CD8-positive, alpha-beta memory T cell (primary cell): ENCODE data around the gene TXNRD1. TPM values are rescaled to one million over a fixed set of nuclear protein-coding genes. Genes with fewer than 3 reads are reported as not detected.

ENCODE experiments used
- CTCF ChIA-PET: fragments of 350-600 bp; sonication (Branson Sonifier 250); formaldehyde crosslinking; loops from one replicate; lab custom pipeline; 2021; ENCODE audit warnings: antibody characterized with exemption; lab: Charles Lee
- POLR2A ChIA-PET: fragments of 350-600 bp; sonication (Branson Sonifier 250); formaldehyde crosslinking; loops from one replicate; lab custom pipeline; 2021; ENCODE audit warnings: antibody characterized with exemption; lab: Charles Lee
- DNase-seq, 5 donors: peaks; one replicate each; pipeline versions ENCODE4 v3.0.0 to v3.0.0-alpha.2; 2020 to 2022; ENCODE audit warnings: mixed read lengths in 1 of 5
- H3K27ac ChIP-seq: one replicate; pipeline ENCODE4 v1.7.0; 2013; ENCODE audit warnings: low read depth, mild to moderate bottlenecking, low read length, moderate library complexity
- H3K27me3 ChIP-seq: 2 replicates; pipeline ENCODE4 v1.7.0; 2013; ENCODE audit warnings: low read length, mild to moderate bottlenecking; ENCODE audit not compliant: insufficient read depth, poor library complexity, severe bottlenecking
- H3K36me3 ChIP-seq: 2 replicates; pipeline ENCODE4 v1.7.0; 2013; ENCODE audit warnings: mild to moderate bottlenecking, low read length, moderate library complexity; ENCODE audit not compliant: insufficient read depth
- H3K4me1 ChIP-seq: 2 replicates; pipeline ENCODE4 v1.7.0; 2013; ENCODE audit warnings: mild to moderate bottlenecking, low read length, moderate library complexity; ENCODE audit not compliant: insufficient read depth
- H3K4me3 ChIP-seq: 2 replicates; pipeline ENCODE4 v1.7.0; 2013; ENCODE audit warnings: mild to moderate bottlenecking, low read length
- H3K9me3 ChIP-seq: 2 replicates; pipeline ENCODE4 v1.7.0; 2013; ENCODE audit warnings: mild to moderate bottlenecking, low read length
- H3K27ac Mint-ChIP-seq, 8 donors: one replicate each; pipeline ENCODE4 v1.8.0; 2020 to 2021; ENCODE audit warnings: mixed read lengths in 8 of 8, mild to moderate bottlenecking in 6 of 8, inconsistent platforms in 3 of 8, moderate library complexity in 3 of 8
- H3K27me3 Mint-ChIP-seq, 2 donors: one replicate each; pipeline ENCODE4 v1.8.0; 2020 to 2021; ENCODE audit warnings: mixed read lengths in 2 of 2, mild to moderate bottlenecking in 1 of 2, moderate library complexity in 1 of 2
- H3K36me3 Mint-ChIP-seq, 3 donors: one replicate each; pipeline ENCODE4 v1.8.0; 2020 to 2021; ENCODE audit warnings: mixed read lengths in 3 of 3, inconsistent platforms in 1 of 3, mild to moderate bottlenecking in 1 of 3
- H3K4me1 Mint-ChIP-seq, 3 donors: one replicate each; pipeline ENCODE4 v1.8.0; 2020 to 2021; ENCODE audit warnings: mixed read lengths in 3 of 3, inconsistent platforms in 1 of 3, mild to moderate bottlenecking in 1 of 3
- H3K4me3 Mint-ChIP-seq, 7 donors: one replicate each; pipeline ENCODE4 v1.8.0; 2020 to 2021; ENCODE audit warnings: mixed read lengths in 7 of 7, mild to moderate bottlenecking in 6 of 7, moderate library complexity in 4 of 7, inconsistent platforms in 2 of 7
- H3K9me3 Mint-ChIP-seq, 5 donors: one replicate each; pipeline ENCODE4 v1.8.0; 2020 to 2022; ENCODE audit warnings: mixed read lengths in 5 of 5, mild to moderate bottlenecking in 3 of 5, moderate library complexity in 2 of 5, inconsistent platforms in 1 of 5
- polyA plus RNA-seq: library from polyadenylated mRNA; unstranded; fragments of 300-500 nt; fragmentation: Illumina TruSeq; gene quantifications from one replicate; pipeline ENCODE4 v1.2.3, GENCODE V29; 2021
- total RNA-seq, 2 experiments: library from RNA; stranded (reverse); gene quantifications; one replicate each; pipeline ENCODE4 v1.2.3, GENCODE V29; 2021

Gene TXNRD1
- total and polyA plus RNA-seq, 3 experiments from 2014 or later, result 30.6 to 107 (median 103) TPM

DNA sequence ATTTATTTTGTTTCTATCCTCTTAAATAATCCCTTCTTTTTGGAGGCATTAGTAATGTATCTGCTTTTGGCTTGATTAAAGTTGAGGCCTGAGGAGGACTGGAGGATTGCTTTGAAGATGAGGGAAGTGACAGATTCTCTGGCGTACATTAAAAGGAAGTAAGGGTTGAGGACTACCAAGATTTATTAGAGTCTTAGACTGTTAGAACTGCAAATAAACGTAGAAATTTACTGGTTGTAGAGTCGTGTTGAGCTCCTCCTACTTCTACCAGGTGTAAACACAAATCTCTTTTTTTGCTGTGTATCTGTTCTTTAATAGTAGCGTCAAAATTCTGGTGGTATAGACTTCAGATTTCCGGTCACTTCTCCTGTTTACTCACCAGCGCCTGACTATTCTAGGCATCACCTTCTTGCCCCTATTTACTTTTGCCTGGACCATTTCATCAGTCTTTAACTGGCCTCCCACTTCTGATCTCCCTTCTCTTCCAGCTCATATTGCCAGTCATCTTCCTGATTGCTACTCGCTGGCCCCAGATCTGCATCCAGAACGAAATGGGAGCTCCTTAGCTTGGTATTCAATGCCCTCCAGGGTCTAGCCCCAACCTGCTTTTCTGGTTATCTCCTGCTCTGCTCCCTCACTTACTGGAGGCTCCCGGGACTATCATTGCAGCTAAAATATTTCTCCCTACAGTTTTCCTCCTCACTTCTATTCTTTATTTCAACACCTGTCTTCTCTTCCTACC, 79.5 kb downstream of the TXNRD1 start:
- Histone ChIP-seq H3K9me3 (no peaks in the 10 kb centered on the region), H3K4me1 (no peaks in the 10 kb centered on the region), H3K27me3 (no peaks in the 10 kb centered on the region), H3K27ac (no peak overlapping the region), H3K4me3 (no peak overlapping the region), H3K36me3 (peaks cover 19% of the 10 kb centered on the region)
- ChIA-PET POLR2A (no interaction called here), CTCF (no interaction called here)
- H3K27me3 Mint-ChIP-seq, result no peaks in the 10 kb centered on the region
- no peaks in the 10 kb centered on the region for H3K9me3 Mint-ChIP-seq
- DNase-seq, result no peak
- H3K36me3 Mint-ChIP-seq, result peaks cover 0 to 62% (median 6%) of the 10 kb centered on the region in 3 donors
- no peak overlapping the region for H3K4me3 Mint-ChIP-seq
- H3K4me1 Mint-ChIP-seq, result peaks cover 37 to 42% (median 37%) of the 10 kb centered on the region in 3 donors
- H3K27ac Mint-ChIP-seq, result peak overlapping the region in 1 of 8 donors; percentile 27

DNA sequence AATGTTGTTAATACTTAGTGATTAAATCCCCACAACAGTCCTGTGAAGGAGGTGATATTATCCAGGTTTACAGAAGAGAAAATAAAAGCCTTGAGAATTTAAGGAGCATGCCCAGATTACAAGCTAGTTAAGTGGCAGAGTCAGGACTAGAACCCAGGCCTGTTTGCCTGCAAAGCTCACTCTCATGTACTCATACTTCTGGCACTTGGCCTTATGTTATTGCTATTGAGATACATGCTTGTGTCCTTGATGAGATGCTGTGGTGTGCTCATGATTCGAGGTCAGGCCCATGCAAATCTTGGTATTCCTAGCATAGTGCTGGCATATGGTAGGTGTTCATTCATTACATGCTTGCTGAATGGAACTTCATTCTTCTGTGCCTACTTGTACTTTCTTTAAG, 80.4 kb downstream of the TXNRD1 start:
- no peak overlapping the region for H3K4me3 ChIP-seq
- DNase-seq, result no peak
- Mint-ChIP-seq H3K27me3 (no peaks in the 10 kb centered on the region), H3K27ac (no peak overlapping the region), H3K36me3 (peaks cover 0 to 63% (median 6%) of the 10 kb centered on the region in 3 donors), H3K4me3 (no peak overlapping the region), H3K9me3 (no peaks in the 10 kb centered on the region), H3K4me1 (peaks cover 35 to 49% (median 44%) of the 10 kb centered on the region in 3 donors)
- ChIA-PET CTCF (no interaction called here), POLR2A (interaction anchor here (0.7 kb wide), 1 partner anchor 58 kb away, joined by 3 read pairs; no protein-coding TSS in a partner anchor)
- H3K27ac ChIP-seq, result no peak overlapping the region
- peaks cover 19% of the 10 kb centered on the region for H3K36me3 ChIP-seq
- H3K9me3 ChIP-seq, result no peaks in the 10 kb centered on the region
- H3K27me3 ChIP-seq, result no peaks in the 10 kb centered on the region
- H3K4me1 ChIP-seq, result no peaks in the 10 kb centered on the region

DNA sequence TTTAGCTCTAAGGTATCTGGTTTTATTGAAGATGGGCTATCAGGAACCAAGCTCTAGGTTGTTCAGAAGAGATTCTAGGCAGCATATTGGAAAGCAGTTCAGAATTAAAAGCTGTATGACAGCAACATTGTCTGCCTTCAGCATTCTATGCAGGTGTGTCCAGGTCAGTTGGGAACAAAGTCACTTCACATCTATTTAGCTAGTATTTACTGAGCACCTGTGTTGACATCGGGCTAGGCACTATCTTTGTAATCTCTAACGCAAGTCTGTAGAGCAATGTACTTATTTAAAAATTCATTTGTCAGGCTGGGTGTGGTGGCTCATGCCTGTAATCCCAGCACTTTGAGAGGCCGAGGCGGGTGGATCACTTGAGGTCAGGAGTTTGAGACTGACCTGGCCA, 81.1 kb downstream of the TXNRD1 start:
- POLR2A ChIA-PET, result interaction anchor here (0.7 kb wide), 1 partner anchor 57 kb away, joined by 3 read pairs; no protein-coding TSS in a partner anchor
- peaks cover 37 to 53% (median 46%) of the 10 kb centered on the region in 3 donors for H3K4me1 Mint-ChIP-seq
- peaks cover 0 to 61% (median 6%) of the 10 kb centered on the region in 3 donors for H3K36me3 Mint-ChIP-seq

DNA sequence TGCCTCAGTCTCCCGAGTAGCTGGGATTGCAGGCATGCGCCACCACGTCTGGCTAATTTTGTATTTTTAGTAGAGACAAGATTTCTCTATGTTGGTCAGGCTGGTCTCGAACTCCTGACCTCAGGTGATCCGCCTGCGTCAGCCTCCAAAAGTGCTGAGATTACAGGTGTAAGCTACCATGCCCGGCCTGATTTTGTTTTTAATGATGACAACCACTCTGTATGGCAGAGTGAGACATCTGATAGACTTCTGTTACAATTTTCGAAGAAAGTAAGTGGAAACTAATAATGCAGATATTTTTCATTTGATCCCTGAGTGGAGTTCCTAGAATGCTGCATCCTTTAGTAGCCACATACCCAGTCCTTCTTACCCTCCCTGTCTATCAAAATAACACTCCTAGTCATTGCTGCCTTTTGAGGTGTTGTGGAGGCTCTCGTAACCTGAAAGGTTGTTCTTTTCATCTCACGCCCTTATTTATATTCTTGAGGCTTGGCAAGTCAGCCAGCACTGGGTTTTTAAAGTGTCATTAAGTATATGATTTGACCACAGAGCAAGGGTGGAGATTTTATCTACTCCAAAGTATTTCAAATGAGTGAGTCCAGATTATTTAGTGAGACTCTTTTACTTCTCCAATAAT, 82.0 kb downstream of the TXNRD1 start:
- H3K27ac Mint-ChIP-seq, result peak overlapping the region in 2 of 8 donors; percentile 35 to 55

More for the DNA sequence above, 81.1 kb downstream of the TXNRD1 start:
- H3K27ac Mint-ChIP-seq, result peak overlapping the region in 3 of 8 donors; percentile 10 to 62 (median 25)
- no peak for DNase-seq
- H3K27me3 Mint-ChIP-seq, result no peaks in the 10 kb centered on the region
- CTCF ChIA-PET, result no interaction called here
- H3K4me1 ChIP-seq, result no peaks in the 10 kb centered on the region
- no peaks in the 10 kb centered on the region for H3K9me3 ChIP-seq
- H3K9me3 Mint-ChIP-seq, result no peaks in the 10 kb centered on the region
- H3K27ac ChIP-seq, result no peak overlapping the region
- H3K36me3 ChIP-seq, result peaks cover 19% of the 10 kb centered on the region
- no peak overlapping the region for H3K4me3 Mint-ChIP-seq
- no peaks in the 10 kb centered on the region for H3K27me3 ChIP-seq
- no peak overlapping the region for H3K4me3 ChIP-seq

DNA sequence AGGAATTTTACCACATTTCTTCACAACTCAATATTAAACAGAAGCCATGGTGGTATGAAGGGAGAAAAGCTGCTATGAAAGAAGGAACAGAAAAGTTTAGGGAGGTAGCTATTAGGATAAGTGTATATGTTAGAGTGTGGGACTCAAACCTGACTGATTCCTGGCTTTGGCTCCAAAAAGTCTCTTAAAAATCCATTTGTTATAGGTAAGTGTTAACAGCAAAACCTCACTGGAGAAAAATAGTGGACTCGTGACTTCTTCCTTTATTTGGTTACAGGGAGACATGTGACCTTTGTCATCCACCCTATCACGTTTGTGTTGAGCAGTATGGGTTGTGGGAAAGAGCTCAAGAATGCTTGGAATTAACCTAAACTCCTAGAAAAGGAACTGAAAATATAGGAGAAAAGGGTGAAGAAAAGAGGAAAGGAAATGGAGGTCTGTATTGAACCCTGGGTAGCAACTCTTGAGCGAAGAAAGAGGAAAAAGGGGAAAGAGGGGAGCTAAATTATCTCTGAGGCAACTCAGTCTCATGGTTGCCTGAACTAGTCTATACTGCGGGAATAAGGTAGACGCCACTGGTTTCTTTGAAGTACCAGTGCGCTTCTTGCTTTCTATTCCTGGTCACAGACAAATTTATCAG, 84.4 kb downstream of the TXNRD1 start:
- H3K27ac Mint-ChIP-seq, result peak overlapping the region in 3 of 8 donors; percentile 15 to 70 (median 40)
- peaks cover 45 to 67% (median 62%) of the 10 kb centered on the region in 3 donors for H3K4me1 Mint-ChIP-seq
- POLR2A ChIA-PET, result no interaction called here

More for the DNA sequence above, 82.0 kb downstream of the TXNRD1 start:
- Histone ChIP-seq H3K4me3 (no peak overlapping the region), H3K4me1 (no peaks in the 10 kb centered on the region), H3K9me3 (no peaks in the 10 kb centered on the region), H3K27ac (no peak overlapping the region), H3K27me3 (no peaks in the 10 kb centered on the region), H3K36me3 (peaks cover 15% of the 10 kb centered on the region)
- no peaks in the 10 kb centered on the region for H3K9me3 Mint-ChIP-seq
- no peak for DNase-seq
- H3K27me3 Mint-ChIP-seq, result no peaks in the 10 kb centered on the region
- peaks cover 0 to 53% (median 5%) of the 10 kb centered on the region in 3 donors for H3K36me3 Mint-ChIP-seq
- POLR2A ChIA-PET, result no interaction called here
- peaks cover 34 to 57% (median 46%) of the 10 kb centered on the region in 3 donors for H3K4me1 Mint-ChIP-seq
- no peak overlapping the region for H3K4me3 Mint-ChIP-seq
- CTCF ChIA-PET, result interaction anchor here (1.3 kb wide), 1 partner anchor 84 kb away, joined by 3 read pairs; no protein-coding TSS in a partner anchor

DNA sequence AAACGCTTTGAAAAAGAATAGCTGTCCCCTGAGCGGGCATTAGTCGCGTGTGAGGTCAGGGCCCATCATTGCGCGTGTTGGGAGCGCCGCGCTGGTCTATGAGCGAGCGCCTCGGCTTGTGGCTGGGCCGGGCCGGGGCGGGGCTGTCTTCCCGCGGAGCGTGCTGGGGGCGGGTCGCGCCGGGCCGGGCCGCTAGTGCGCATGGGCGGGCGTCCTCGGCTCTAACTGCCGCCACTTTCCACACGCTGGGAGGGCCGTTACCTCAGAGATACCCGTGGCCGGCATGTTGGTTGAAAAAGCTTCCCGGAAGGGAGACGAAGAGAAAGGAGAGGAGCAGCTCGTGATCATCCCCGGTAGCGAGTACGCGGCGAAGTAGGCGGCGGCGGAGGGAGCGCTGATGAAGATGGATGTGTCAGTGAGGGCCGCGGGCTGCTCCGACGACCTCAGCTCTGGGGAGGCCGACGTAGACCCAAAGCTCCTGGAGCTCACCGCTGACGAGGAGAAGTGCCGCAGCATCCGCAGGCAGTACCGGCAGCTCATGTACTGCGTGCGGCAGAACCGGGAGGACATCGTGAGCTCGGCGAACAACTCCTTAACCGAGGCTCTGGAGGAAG, 88.1 kb downstream of the TXNRD1 start, which contains the start of gene EID3:
EID3 (plus strand) TSS at position 202 of the 614 bp plus-strand sequence; CDS start at position 398, 196 bp downstream.
- Mint-ChIP-seq H3K9me3 (no peaks in the 10 kb centered on the region), H3K4me3 (peak within 1 kb of the TSS; percentile 86 to 97 (median 95)), H3K27ac (peak within 1 kb of the TSS; percentile 95 to 99 (median 97)), H3K36me3 (peaks cover 0 to 18% (median 2%) of the 10 kb centered on the region in 3 donors), H3K4me1 (peaks cover 43 to 80% (median 70%) of the 10 kb centered on the region in 3 donors), H3K27me3 (no peaks in the 10 kb centered on the region)
- H3K9me3 ChIP-seq, result no peaks in the 10 kb centered on the region
- ChIA-PET POLR2A (interaction anchor here (1.2 to 3.4 kb wide), 3 partner anchors 12 to 166 kb away, joined by 4 to 47 read pairs (median 4); partner anchors contain the start of gene NFYB), CTCF (interaction anchor here (0.8 to 2.5 kb wide), 3 partner anchors 9 to 15 kb away, joined by 3 to 24 read pairs (median 3); no protein-coding TSS in a partner anchor)
- DNase-seq, result peak; percentile 89 to 92 (median 90)
- peaks cover 19% of the 10 kb centered on the region for H3K4me1 ChIP-seq
- H3K27me3 ChIP-seq, result no peaks in the 10 kb centered on the region
- peak within 1 kb of the TSS; percentile 73 for H3K27ac ChIP-seq
- H3K4me3 ChIP-seq, result peak within 1 kb of the TSS; percentile 71
- H3K36me3 ChIP-seq, result no peaks in the 10 kb centered on the region

More for the DNA sequence above, 84.4 kb downstream of the TXNRD1 start:
- Histone ChIP-seq H3K27me3 (no peaks in the 10 kb centered on the region), H3K27ac (no peak overlapping the region), H3K4me1 (peaks cover 16% of the 10 kb centered on the region), H3K9me3 (no peaks in the 10 kb centered on the region), H3K36me3 (peaks cover 10% of the 10 kb centered on the region), H3K4me3 (no peak overlapping the region)
- H3K4me3 Mint-ChIP-seq, result peak overlapping the region in 1 of 7 donors; percentile 6
- no peaks in the 10 kb centered on the region for H3K27me3 Mint-ChIP-seq
- H3K9me3 Mint-ChIP-seq, result no peaks in the 10 kb centered on the region
- H3K36me3 Mint-ChIP-seq, result peaks cover 0 to 38% (median 1%) of the 10 kb centered on the region in 3 donors
- DNase-seq, result no peak
- CTCF ChIA-PET, result interaction anchor here (1.4 to 2.0 kb wide), 2 partner anchors 11 to 13 kb away, joined by 4 to 5 read pairs; no protein-coding TSS in a partner anchor
